Naive thymus-derived CD8-positive, alpha-beta T cell (primary cell): ENCODE results near the gene PRSS27. TPM values are rescaled to one million over a fixed set of nuclear protein-coding genes. Genes with fewer than 3 reads are reported as not detected.

Source experiments
- ATAC-seq, 2 donors: fragments of 150-1000 bp; cut with Tn5 transposase in 1 of 2; sonication (Bioruptor Pico), chemical (Tn5 transposase) in 1 of 2; 1 replicate in 1 of 2; 2 replicates in 1 of 2; pipeline ENCODE4 v1.10.0; 2021; ENCODE audit warnings: mild to moderate bottlenecking in 2 of 2, moderate library complexity in 2 of 2
- POLR2A ChIA-PET: fragments of 350-600 bp; sonication (Branson Sonifier 250); formaldehyde crosslinking; loops from one replicate; lab custom pipeline; 2021; ENCODE audit warnings: antibody characterized with exemption; lab: Charles Lee
- DNase-seq, 10 donors: peaks; one replicate each; pipeline versions ENCODE4 v3.0.0 to v3.0.0-alpha.2; 2020 to 2022
- H3K27ac Mint-ChIP-seq, 10 donors: one replicate each; pipeline ENCODE4 v1.8.0; 2020 to 2022; ENCODE audit warnings: mild to moderate bottlenecking in 10 of 10, mixed read lengths in 10 of 10, moderate library complexity in 4 of 10, inconsistent platforms in 1 of 10
- H3K27me3 Mint-ChIP-seq, 5 donors: one replicate each; pipeline ENCODE4 v1.8.0; 2021 to 2022; ENCODE audit warnings: mixed read lengths in 5 of 5
- H3K36me3 Mint-ChIP-seq, 3 donors: one replicate each; pipeline ENCODE4 v1.8.0; 2020 to 2022; ENCODE audit warnings: mixed read lengths in 3 of 3, mild to moderate bottlenecking in 2 of 3, inconsistent platforms in 1 of 3
- H3K4me1 Mint-ChIP-seq, 4 donors: one replicate each; pipeline ENCODE4 v1.8.0; 2021 to 2022; ENCODE audit warnings: mixed read lengths in 4 of 4
- H3K4me3 Mint-ChIP-seq, 10 donors: one replicate each; pipeline ENCODE4 v1.8.0; 2020 to 2022; ENCODE audit warnings: mild to moderate bottlenecking in 10 of 10, mixed read lengths in 10 of 10, moderate library complexity in 6 of 10, inconsistent platforms in 1 of 10
- H3K9me3 Mint-ChIP-seq, 9 donors: one replicate each; pipeline ENCODE4 v1.8.0; 2020 to 2022; ENCODE audit warnings: mixed read lengths in 9 of 9, mild to moderate bottlenecking in 3 of 9, inconsistent platforms in 1 of 9, moderate library complexity in 1 of 9
- polyA plus RNA-seq, 3 donors: library from polyadenylated mRNA; unstranded; fragments of 300-500 nt; fragmentation: Illumina TruSeq; gene quantifications; one replicate each; pipeline ENCODE4 v1.2.3, GENCODE V29; 2021
- total RNA-seq, 8 experiments: library from RNA in 2 of 8; stranded (reverse) in 2 of 8; gene quantifications; one replicate each; pipeline ENCODE4 v1.2.3 and lab custom pipeline; 2021 to 2026

The PRSS27 gene
- total and polyA plus RNA-seq, 5 experiments from 2014 or later = 0.06 to 1.2 (median 0.81) TPM; not detected in 2

DNA sequence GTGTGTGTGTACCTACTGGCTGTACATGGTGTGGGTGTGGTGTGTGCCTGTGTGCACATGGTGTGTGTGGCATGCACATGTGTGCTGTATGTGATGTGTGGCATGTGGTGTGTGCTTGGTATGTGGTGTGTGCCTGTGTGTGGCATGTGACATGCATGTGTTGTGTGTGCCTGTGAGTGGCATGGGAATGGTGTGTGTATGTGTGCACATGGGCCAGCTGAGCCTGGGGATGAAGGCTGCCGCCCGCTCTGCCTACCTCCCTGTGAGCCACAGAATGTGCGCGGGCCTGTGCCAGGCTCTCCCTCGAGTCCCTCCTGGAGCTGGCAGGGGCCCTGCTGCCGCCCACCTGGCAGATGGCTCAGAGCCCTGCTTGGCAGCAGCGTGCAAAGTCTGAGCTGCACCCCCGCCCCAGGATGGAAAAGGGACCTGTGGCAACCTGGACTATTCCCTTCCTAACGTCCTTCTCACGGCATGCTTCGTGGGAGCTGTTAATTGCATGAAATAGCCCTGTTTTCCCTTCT is 9.3 kb downstream of the PRSS27 start:
- Mint-ChIP-seq H3K9me3 (no peaks in the 10 kb centered on the region), H3K4me1 (peaks cover 2 to 11% (median 9%) of the 10 kb centered on the region in 4 donors), H3K27ac (peak overlapping the region in 1 of 10 donors; percentile 40), H3K27me3 (peaks cover 0 to 5% (median 0%) of the 10 kb centered on the region in 5 donors), H3K36me3 (peaks cover 0 to 14% (median 5%) of the 10 kb centered on the region in 3 donors), H3K4me3 (no peak overlapping the region)
- POLR2A ChIA-PET = no interaction called here
- DNase-seq (no peak), ATAC-seq (no peak)

- peaks cover 0 to 15% (median 5%) of the 10 kb centered on the region in 3 donors for H3K36me3 Mint-ChIP-seq
These were observed 9.9 kb downstream of the PRSS27 start for GRCh38 chr16:2710021-2710710.

GRCh38 chr16:2709588-2709984 is 10.4 kb downstream of the PRSS27 start:
- Mint-ChIP-seq H3K27ac (no peak overlapping the region), H3K4me3 (no peak overlapping the region), H3K27me3 (peaks cover 0 to 5% (median 0%) of the 10 kb centered on the region in 5 donors), H3K9me3 (no peaks in the 10 kb centered on the region), H3K4me1 (peaks cover 0 to 4% (median 2%) of the 10 kb centered on the region in 4 donors), H3K36me3 (peaks cover 0 to 18% (median 5%) of the 10 kb centered on the region in 3 donors)
- DNase-seq = no peak
- POLR2A ChIA-PET = no interaction called here
- ATAC-seq = no peak

More at GRCh38 chr16:2710021-2710710, 9.9 kb downstream of the PRSS27 start:
- POLR2A ChIA-PET = no interaction called here
- DNase-seq (no peak), ATAC-seq (no peak)
- Mint-ChIP-seq H3K27me3 (peaks cover 0 to 5% (median 0%) of the 10 kb centered on the region in 5 donors), H3K27ac (peak overlapping the region in 1 of 10 donors; percentile 18), H3K4me1 (peaks cover 2 to 8% (median 7%) of the 10 kb centered on the region in 4 donors), H3K4me3 (no peak overlapping the region), H3K9me3 (no peaks in the 10 kb centered on the region)

DNA sequence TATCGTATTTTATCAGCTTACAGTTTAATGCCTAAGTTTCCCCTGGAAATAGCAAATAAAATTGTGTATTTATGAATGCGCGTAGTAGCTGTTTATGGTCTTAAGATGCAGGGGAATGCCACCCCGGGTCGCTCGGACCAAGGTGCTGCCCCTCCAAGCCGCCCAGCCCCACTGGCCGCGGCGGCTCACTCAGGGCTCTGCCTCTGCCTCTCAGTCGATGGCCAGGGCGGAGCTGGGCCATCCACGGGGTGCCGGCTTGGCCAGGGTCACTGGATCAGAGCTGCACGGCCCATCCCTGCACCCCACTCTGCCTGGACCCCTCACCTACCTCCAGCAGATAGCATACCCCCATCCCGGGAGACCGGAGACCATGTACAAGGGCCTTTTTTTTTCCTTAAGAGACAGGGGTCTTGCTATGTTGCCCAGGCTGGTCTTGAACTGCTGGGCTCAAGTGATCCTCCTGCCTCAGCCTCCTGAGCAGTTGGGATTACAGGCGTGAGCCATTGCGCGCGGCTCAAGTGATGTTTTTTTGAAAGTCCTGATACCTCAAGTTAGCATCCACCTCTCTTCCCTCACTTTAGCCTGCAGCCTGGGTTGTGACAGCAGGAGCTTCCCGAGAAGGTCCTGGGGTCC is 11.0 kb downstream of the PRSS27 start:
- Mint-ChIP-seq H3K27me3 (peaks cover 0 to 2% (median 0%) of the 10 kb centered on the region in 5 donors), H3K36me3 (peaks cover 0 to 21% (median 5%) of the 10 kb centered on the region in 3 donors), H3K27ac (no peak overlapping the region), H3K9me3 (no peaks in the 10 kb centered on the region), H3K4me1 (peaks cover 0 to 4% (median 1%) of the 10 kb centered on the region in 4 donors), H3K4me3 (no peak overlapping the region)
- POLR2A ChIA-PET = interaction anchor here (0.6 kb wide), 1 partner anchor 1224 kb away, joined by 3 read pairs; no protein-coding TSS in a partner anchor
- no peak for DNase-seq
- no peak for ATAC-seq

DNA sequence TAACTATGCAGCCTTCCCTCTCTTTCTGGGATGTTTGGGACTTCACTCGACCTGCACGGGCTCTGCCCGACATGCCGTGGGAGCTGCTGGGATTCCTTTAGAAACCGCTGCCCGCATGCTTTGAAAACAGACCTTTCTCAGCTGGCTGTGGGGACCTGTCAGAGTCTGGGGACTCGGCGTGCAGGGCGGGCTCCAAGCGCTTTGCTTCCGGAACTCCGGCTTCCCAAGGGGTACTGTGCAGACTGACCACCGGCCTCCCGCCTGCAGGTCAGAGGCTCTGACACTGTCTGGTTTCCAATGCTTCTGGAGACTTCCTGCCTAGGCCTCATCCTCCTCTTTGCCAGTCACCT is 11.8 kb downstream of the PRSS27 start:
- Mint-ChIP-seq H3K27ac (peak overlapping the region in 1 of 10 donors; percentile 75), H3K4me3 (no peak overlapping the region), H3K4me1 (peaks cover 0 to 2% (median 1%) of the 10 kb centered on the region in 4 donors), H3K27me3 (peaks cover 0 to 2% (median 0%) of the 10 kb centered on the region in 5 donors), H3K9me3 (no peaks in the 10 kb centered on the region), H3K36me3 (peaks cover 0 to 23% (median 5%) of the 10 kb centered on the region in 3 donors)
- DNase-seq = peak in 1 of 10 donors; percentile 19
- ATAC-seq = no peak
- POLR2A ChIA-PET = no interaction called here

- ATAC-seq (no peak), DNase-seq (peak in 1 of 10 donors; percentile 23)
- no peak overlapping the region for H3K4me3 Mint-ChIP-seq
- peak overlapping the region in 1 of 10 donors; percentile 75 for H3K27ac Mint-ChIP-seq
- peaks cover 0 to 2% (median 1%) of the 10 kb centered on the region in 4 donors for H3K4me1 Mint-ChIP-seq
- H3K9me3 Mint-ChIP-seq = no peaks in the 10 kb centered on the region
- peaks cover 0 to 23% (median 5%) of the 10 kb centered on the region in 3 donors for H3K36me3 Mint-ChIP-seq
- H3K27me3 Mint-ChIP-seq = peaks cover 0 to 2% (median 0%) of the 10 kb centered on the region in 5 donors
- POLR2A ChIA-PET = no interaction called here
These were observed 12.4 kb downstream of the PRSS27 start for GRCh38 chr16:2707368-2708289.

GRCh38 chr16:2706611-2707311 is 13.3 kb downstream of the PRSS27 start:
- no peaks in the 10 kb centered on the region for H3K27me3 Mint-ChIP-seq
- H3K27ac Mint-ChIP-seq = no peak overlapping the region
- H3K4me3 Mint-ChIP-seq = no peak overlapping the region
- DNase-seq = no peak
- no peaks in the 10 kb centered on the region for H3K9me3 Mint-ChIP-seq
- peaks cover 0 to 2% (median 1%) of the 10 kb centered on the region in 4 donors for H3K4me1 Mint-ChIP-seq
- POLR2A ChIA-PET = no interaction called here
- peaks cover 0 to 30% (median 5%) of the 10 kb centered on the region in 3 donors for H3K36me3 Mint-ChIP-seq
- ATAC-seq = no peak

- Mint-ChIP-seq H3K4me3 (no peak overlapping the region), H3K27ac (no peak overlapping the region), H3K4me1 (peaks cover 0 to 2% (median 1%) of the 10 kb centered on the region in 4 donors), H3K27me3 (no peaks in the 10 kb centered on the region), H3K36me3 (peaks cover 0 to 33% (median 5%) of the 10 kb centered on the region in 3 donors), H3K9me3 (no peaks in the 10 kb centered on the region)
- DNase-seq (no peak), ATAC-seq (no peak)
- POLR2A ChIA-PET = interaction anchor here (0.6 kb wide), 1 partner anchor 551 kb away, joined by 4 read pairs; no protein-coding TSS in a partner anchor
These were observed 13.9 kb downstream of the PRSS27 start for GRCh38 chr16:2706085-2706484.

- H3K27me3 Mint-ChIP-seq = no peaks in the 10 kb centered on the region
- peaks cover 0 to 36% (median 5%) of the 10 kb centered on the region in 3 donors for H3K36me3 Mint-ChIP-seq
- H3K4me1 Mint-ChIP-seq = no peaks in the 10 kb centered on the region
- ATAC-seq = no peak
- no peak for DNase-seq
- no peaks in the 10 kb centered on the region for H3K9me3 Mint-ChIP-seq
- no peak overlapping the region for H3K27ac Mint-ChIP-seq
- no peak overlapping the region for H3K4me3 Mint-ChIP-seq
- POLR2A ChIA-PET = no interaction called here
These were observed 14.7 kb downstream of the PRSS27 start for GRCh38 chr16:2705351-2705750.

DNA sequence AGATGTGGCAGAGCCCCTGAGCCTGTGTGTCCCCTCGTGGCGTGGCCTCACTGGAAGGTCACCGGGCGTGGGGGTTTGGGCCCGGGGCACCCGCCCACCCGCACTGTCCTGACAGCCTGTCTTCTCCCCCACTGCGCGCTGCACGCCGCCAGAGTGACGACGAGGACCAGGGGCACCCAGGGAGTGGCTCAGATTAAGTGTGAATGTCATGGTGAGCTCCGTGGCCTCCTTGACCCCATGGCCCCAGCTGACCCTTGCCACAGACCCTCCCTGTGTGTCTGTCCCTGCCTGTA is 15.1 kb downstream of the PRSS27 start:
- Mint-ChIP-seq H3K27me3 (no peaks in the 10 kb centered on the region), H3K4me3 (no peak overlapping the region), H3K9me3 (no peaks in the 10 kb centered on the region), H3K4me1 (no peaks in the 10 kb centered on the region), H3K36me3 (peaks cover 0 to 40% (median 5%) of the 10 kb centered on the region in 3 donors), H3K27ac (no peak overlapping the region)
- POLR2A ChIA-PET = no interaction called here
- ATAC-seq (no peak), DNase-seq (peak in 1 of 10 donors; percentile 15)

GRCh38 chr16:2704166-2704982 is 15.7 kb downstream of the PRSS27 start:
- ATAC-seq = no peak
- H3K27me3 Mint-ChIP-seq = no peaks in the 10 kb centered on the region
- H3K4me1 Mint-ChIP-seq = no peaks in the 10 kb centered on the region
- POLR2A ChIA-PET = no interaction called here
- no peaks in the 10 kb centered on the region for H3K9me3 Mint-ChIP-seq
- peaks cover 0 to 44% (median 5%) of the 10 kb centered on the region in 3 donors for H3K36me3 Mint-ChIP-seq
- no peak overlapping the region for H3K4me3 Mint-ChIP-seq
- DNase-seq = peak in 1 of 10 donors; percentile 50
- H3K27ac Mint-ChIP-seq = no peak overlapping the region
